Stimulated activated CD4-positive, alpha-beta T cell treated with anti-CD3 and anti-CD28 coated beads, Interleukin-1b, Interleukin-23, amount 100 ng/mL, for 4 hours (primary cell): ENCODE data around the gene PDCD2.
"Not testable (repeated sequence)": the region's sequence is repeated elsewhere in the genome, so short reads cannot be mapped to it uniquely, and the experiment has no call there.

ENCODE experiments used
- DNase-seq, 2 donors: peaks; one replicate each; pipeline ENCODE4 v3.0.0-alpha.2; 2020; ENCODE audit warnings: low read depth in 2 of 2

Gene PDCD2

DNA sequence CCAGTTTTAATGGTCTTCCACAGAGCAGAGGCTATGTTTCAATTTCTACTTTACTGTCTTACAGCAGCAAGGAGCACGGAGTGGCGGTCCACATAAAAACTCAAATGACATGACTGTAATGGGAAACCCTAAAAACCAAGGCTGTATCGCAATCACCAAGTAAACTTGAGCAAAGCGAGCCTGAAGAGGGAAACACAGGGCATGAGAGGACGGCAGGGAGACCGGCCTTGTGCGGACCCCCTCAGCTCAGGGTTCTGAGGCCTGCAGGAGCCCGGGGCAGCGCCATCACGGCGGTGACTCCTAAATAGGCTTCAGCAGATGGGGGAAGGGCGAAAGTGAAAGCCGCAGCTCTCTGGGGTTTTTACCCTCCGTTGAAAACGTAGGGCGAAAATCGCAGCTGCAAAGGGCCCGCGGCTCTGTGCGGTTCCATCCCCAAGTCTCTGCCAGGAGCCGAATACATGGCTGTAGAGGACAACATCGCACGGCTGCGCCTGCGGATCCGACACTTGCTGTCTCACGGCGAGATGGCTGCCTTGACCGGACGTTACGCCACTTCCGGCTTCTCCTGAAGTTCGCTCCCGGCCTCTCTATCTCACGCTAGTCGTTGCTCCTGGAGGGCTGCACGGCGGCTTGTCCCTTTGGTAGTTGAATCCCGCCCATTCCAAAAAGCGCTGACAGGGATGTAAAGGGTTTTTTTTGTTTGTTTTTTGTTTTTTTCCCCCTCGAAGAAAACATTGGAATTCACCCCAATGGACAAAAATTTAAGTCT lies 31.5 kb downstream of the PDCD2 start, which contains the start of gene PSMB1:
TSS of gene PSMB1 (minus strand) at position 543 of the 769 bp plus-strand sequence. CDS start at position 478, 65 bp downstream.
- peak; percentile 57 to 72 for DNase-seq

DNA sequence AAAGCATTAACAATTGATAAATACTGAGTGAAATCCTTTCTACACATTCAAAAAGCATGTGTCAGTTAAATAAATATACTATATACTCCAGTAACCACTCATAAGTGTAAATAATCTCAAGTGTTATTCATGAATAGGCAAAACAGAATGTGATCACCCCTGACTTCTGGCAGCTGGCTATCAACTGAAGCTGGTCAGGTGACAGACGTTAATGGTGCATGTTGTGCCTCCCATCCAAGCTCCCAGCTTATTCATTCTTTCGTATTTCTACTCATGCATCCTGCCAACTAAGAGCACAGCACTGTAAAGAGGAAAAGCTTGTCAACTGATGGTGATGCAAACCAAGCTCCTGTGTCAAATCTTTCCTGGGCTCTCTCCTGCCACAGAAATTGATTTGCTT lies 39.0 kb downstream of the PDCD2 start:
- DNase-seq = no peak

DNA sequence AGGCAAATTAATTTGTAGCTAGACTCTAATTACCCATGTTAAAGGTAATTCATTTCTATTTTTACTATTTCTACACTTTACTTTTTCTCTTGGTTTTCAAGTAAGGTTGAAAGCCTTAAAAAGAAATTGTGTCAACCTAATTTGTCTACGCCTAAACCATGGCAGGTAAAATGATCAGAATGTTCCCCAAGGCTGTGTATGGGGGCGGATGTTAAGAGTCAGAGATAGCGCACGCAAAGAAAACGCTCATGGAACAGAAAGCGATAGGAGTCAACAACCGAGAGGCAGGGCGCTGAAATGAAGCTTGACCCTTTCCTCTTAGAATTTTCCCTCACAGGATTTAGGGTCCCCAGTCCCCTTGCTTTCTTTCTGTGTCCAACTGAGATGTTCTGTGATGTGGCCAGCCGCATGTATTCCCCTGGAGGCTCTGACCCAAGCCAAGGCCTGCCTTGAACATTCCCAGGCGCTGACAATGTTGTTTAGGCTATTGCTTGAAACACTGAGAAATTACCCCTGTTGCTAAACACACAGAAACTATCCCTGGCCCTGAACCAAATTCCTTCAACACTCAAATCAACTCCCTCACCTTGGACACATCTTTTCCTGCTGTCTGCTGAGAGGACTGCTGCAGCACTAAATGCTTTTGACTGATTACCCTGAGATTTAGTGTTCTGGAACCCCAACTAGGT lies 42.3 kb downstream of the PDCD2 start:
- DNase-seq = no peak

DNA sequence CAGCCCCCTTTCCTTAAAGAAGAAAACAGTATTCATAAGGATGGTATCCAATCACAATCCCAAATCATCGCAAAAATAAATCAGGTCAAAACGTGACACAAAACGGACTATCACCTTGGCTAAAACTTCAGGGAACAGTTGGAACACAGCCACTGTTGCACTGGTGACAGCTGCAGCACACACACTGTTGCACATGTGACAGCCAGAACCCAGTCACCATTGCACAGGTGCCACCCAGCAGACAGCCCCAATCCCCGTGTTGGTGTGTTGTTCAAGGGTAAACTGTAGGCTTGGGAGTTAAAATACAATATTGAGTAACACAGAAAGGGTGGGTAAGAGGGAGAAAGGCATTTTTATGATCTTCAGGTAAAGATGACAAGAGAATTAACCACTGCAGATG lies 47.1 kb downstream of the PDCD2 start:
- DNase-seq = no peak

DNA sequence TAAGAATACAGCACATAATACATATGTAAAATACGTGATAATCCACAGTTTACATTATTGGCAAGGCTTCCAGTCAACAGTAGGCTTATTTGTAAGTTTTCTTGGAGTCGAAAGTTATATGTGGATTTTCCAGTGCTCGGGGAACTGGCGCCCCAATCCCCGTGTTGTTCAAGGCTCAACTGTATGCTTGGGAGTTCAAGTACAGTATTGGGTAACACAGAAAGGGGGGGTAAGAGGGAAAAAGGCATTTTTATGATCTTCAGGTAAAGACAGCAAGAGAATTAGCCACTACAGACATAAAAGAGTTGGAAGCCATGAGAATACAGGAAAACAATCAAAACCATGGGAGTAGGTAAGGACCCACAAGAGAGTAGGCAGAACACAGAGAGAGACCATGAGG lies 47.8 kb downstream of the PDCD2 start:
- no peak for DNase-seq

DNA sequence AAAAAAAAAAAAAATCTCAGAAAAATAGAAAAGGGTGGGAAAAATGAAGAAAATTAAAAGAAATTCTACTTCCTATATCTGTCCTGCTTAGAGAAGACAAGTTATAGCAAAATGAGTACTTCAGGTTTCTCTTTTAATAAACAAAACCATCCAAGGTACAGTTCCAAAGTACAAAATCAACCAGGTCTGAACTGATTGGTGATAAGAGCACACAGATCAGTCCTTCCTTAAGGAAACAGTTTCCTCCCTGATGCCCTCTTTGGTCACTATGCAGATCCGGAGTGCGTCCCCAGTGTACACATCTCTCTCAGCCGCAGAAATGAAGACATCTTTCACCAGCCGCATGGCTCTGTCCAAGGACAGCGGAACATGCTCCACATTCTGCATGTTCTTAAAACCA lies 49.4 kb downstream of the PDCD2 start:
- DNase-seq = no peak

DNA sequence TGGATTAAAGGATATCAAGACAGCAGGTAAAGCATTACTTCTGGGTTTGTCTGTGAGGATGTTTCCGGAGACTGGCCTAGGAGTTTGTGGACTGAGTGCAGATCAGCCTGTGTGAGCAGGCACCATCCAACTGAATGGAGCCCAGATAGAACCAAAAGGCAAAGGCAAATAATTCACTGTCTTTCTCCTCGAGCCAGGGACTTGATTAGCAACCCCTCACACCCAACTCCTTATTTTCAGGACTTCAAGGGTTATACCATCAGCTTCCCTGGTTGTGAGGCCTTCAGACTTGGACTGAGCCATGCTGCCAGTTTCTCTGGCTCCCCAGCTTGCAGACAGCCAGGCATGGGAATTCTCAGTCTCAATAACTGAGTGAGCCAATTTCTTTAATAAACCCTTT lies 50.6 kb downstream of the PDCD2 start:
- no peak for DNase-seq

DNA sequence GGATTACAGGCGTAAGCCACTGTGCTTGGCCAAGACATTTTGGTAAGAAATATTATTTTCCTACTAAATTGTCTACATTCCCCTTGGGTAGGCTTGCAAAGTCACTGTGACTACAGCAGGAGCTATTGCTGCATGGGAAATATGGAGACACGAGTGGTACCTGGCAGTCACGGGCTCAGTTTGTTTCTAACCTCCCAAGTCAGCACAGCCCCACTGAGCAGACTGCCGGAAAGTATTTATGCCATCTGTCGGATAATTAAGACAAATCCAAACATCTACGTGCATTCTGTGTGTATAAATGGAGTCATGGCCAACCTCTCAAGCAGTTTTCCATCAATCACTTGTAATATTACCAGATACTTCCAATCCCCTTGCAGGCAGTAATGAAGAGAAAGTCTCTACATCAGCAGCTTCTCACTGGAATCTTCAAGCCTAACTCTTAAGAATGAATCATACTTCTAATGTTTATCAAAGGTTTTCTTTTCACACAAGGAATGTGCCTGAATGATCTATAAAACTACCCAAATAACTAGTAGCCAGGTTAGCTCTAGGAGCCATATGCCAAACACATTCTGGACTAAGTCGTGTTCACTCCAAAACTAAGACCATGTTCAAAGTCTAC lies 51.5 kb downstream of the PDCD2 start:
- no peak for DNase-seq

DNA sequence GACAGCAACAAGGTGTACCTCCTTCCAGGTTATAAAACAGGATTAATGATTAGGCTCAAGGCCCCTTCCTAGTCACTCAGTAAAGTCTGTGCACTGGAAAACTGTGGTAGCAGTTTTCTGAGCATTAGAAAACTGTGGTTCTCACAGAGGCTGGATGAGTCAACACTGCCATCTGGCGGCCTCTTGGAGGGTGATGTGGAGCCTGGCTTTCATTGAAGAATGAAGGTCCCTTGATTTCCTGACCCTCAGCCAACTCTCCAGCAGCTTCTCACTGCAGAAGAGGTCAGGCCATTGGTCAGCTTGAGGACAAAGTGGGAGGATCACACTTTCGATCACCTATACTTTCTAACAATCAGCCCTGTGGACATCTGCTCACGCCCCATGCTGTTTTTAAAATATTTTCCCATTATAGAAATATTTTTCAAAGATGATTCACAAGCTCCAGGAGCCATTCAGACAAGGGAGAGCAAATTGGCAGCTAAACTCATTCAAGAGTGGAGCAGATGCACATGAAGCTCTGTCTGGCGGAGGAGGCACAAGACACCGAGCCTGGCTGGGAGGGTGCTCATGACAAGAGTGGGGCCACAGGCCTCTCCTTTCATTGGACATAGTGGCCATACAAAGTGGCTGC lies 54.5 kb downstream of the PDCD2 start:
- DNase-seq = peak; percentile 52 to 54

DNA sequence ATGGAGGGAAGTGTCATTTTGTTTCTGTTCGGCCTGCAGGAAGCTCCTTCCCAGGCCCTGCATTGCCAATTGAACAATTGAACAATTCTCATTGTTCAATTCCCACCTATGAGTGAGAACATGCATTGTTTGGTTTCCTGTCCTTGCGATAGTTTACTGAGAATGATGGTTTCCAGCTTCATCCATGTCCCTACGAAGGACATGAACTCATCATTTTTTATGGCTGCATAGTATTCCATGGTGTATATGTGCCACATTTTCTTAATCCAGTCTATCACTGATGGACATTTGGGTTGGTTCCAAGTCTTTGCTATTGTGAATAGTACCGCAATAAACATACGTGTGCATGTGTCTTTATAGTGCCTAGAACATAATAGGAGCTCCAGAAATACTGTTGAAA lies 56.4 kb downstream of the PDCD2 start:
- not testable (repeated sequence) for DNase-seq

DNA sequence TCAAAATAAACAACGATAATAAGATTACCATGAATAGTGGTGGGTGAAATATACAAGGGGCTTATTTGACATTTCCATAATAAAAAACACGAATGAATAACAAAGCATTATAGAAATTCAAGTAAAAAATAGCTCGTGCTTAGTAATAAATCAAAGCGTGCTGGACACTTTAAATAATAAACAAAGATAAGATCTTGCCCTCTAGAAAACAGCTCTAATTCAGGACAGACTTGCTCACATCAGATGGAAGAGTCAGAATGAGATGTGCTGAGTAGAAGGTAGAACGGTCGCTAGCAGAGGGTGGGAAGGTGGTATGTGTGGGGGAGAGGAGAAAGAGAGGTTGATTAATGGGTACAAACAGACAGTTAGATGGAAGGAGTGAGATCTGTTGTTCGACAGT lies 58.6 kb downstream of the PDCD2 start:
- DNase-seq = no peak
